Lower leg skin (tissue), 3 donors: Measurements from ENCODE around the gene RSBN1L.

Source experiments
- POLR2A ChIP-seq, 2 donors: fragments of 450-650 bp; IDR thresholded peaks; one replicate each; pipeline ENCODE4 v1.6.1; 2016 to 2017; ENCODE audit warnings: antibody characterized with exemption in 2 of 2, mild to moderate bottlenecking in 1 of 2, moderate library complexity in 1 of 2
- TF ChIP-seq, protein P1 (sequence below), 3 donors: fragments of 450-650 bp; IDR thresholded peaks; one replicate each; pipeline ENCODE4 v1.5.1; 2016; ENCODE audit warnings: antibody characterized with exemption in 3 of 3, mild to moderate bottlenecking in 3 of 3, moderate library complexity in 2 of 3

DNA sequence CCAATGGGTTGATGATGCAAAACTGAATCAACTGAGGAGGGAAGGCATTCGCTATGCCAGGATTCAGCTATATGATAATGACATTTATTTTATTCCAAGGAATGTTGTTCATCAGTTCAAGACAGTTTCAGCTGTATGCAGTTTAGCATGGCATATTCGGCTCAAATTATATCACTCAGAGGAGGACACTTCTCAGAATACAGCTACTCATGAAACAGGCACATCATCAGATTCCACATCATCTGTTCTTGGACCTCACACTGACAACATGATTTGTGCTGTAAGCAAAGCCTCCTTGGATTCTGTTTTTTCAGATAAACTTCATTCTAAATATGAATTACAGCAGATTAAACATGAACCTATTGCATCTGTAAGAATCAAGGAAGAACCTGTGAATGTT is 82.3 kb downstream of the RSBN1L start:
- TF ChIP-seq, protein P1, sequence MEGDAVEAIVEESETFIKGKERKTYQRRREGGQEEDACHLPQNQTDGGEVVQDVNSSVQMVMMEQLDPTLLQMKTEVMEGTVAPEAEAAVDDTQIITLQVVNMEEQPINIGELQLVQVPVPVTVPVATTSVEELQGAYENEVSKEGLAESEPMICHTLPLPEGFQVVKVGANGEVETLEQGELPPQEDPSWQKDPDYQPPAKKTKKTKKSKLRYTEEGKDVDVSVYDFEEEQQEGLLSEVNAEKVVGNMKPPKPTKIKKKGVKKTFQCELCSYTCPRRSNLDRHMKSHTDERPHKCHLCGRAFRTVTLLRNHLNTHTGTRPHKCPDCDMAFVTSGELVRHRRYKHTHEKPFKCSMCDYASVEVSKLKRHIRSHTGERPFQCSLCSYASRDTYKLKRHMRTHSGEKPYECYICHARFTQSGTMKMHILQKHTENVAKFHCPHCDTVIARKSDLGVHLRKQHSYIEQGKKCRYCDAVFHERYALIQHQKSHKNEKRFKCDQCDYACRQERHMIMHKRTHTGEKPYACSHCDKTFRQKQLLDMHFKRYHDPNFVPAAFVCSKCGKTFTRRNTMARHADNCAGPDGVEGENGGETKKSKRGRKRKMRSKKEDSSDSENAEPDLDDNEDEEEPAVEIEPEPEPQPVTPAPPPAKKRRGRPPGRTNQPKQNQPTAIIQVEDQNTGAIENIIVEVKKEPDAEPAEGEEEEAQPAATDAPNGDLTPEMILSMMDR (IDR thresholded peaks at IDR 0.05), result no peak
- no peak for TF ChIP-seq POLR2A (IDR thresholded peaks at IDR 0.05)
